ENCODE results near the gene APOM. TPM values are rescaled to one million over a fixed set of nuclear protein-coding genes. Genes with fewer than 3 reads are reported as not detected.

The APOM gene
- total RNA-seq, 8 experiments from 2014 or later = 2.3 to 6.8 (median 5.3) TPM

DNA sequence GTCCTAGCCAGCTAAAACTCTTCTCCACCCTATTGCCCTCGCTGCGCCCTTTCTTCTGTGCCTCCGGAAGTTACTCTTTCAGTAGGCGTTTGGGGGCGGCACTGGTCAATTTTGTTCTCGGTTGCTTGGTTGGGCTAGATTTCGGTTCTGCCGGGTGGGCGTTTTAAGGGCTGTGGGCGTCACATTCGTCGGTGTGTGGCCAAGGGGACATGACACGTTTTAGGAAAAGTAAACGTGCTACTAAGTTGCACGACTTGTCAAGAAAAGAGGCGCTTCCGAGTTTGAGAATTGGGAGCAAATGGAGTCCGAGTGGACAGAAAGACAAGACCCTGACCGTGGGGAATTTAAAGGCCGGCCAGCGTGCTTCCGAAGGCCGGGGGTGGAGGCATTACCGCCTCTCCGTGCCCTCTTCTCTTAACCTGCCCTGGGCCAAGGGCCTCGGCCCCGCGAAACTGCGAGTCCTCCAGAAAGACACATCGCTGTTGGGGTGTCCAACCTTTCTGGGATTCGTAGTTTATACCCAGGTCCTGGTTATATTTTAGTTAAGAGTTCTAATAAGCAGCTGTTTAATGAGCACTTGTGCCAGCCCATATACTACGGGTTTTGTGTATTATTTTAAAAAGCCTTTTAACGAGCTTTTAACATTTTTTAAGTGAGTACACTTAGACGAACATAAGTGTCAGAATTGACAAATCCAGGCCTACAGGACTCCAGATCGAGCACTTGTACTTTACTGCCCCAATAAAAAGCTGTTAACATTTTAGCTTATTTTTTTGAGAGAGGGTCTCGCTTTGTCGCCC, 2.6 kb upstream of the APOM start:
- in situ Hi-C loops (cut with MboI; ENCODE audit: low pct_unique_long_range_greater_than_20kb in 2 of 9, low sequenced_read_pairs in 9 of 9, unreplicated experiment in 9 of 9) = loop anchor here in 1 of 9 experiments (25.0 kb wide), 1 partner anchor 184 kb away; the partner anchor contains the start of gene HSPA1B
- peak; percentile 49 to 75 (median 60) for ATAC-seq (replicated peaks in 6 of 8)
- peaks cover 18 to 20% of the 10 kb centered on the region in 2 donors for H3K4me1 ChIP-seq (replicated peaks in 1 of 2)
- WGBS, 10 experiments = 2 to 45% (median 16%) methylated on average over 2 to 17 of the region's 37 CpGs
- peak overlapping the region; percentile 64 to 89 (median 78) for H3K4me3 ChIP-seq
- H3K27ac ChIP-seq = peak overlapping the region; percentile 99

- in situ Hi-C loops (cut with MboI; ENCODE audit: low pct_unique_long_range_greater_than_20kb in 2 of 9, low sequenced_read_pairs in 9 of 9, unreplicated experiment in 9 of 9) = loop anchor here in 1 of 9 experiments (25.0 kb wide), 1 partner anchor 183 kb away; the partner anchor contains the start of gene HSPA1B
- ATAC-seq (replicated peaks in 6 of 8) = no peak
- WGBS, 10 experiments = 87 to 100% (median 96%) methylated on average over 2 to 8 of the region's 8 CpGs
- Histone ChIP-seq H3K27ac (no peak overlapping the region), H3K4me3 (no peak overlapping the region), H3K4me1 (replicated peaks in 1 of 2) (peaks cover 34 to 36% of the 10 kb centered on the region in 2 donors)
Observed at GRCh38 chr6:31654574-31655348, 933 bp upstream of the APOM start.

- H3K4me3 ChIP-seq = peak overlapping the region in 1 of 5 donors; percentile 5
- in situ Hi-C loops (cut with MboI; ENCODE audit: low pct_unique_long_range_greater_than_20kb in 2 of 9, low sequenced_read_pairs in 9 of 9, unreplicated experiment in 9 of 9) = loop anchor here in 1 of 9 experiments (25.0 kb wide), 1 partner anchor 180 kb away; the partner anchor contains the start of gene HSPA1B
- 0 to 100% (median 64%) methylated on average over 1 to 5 of the region's 6 CpGs; no CpG with 5 or more reads in 4 of the 10 experiments for WGBS, 10 experiments
- ATAC-seq (replicated peaks in 6 of 8) = no peak
- H3K27ac ChIP-seq = no peak overlapping the region
- peaks cover 25 to 27% of the 10 kb centered on the region in 2 donors for H3K4me1 ChIP-seq (replicated peaks in 1 of 2)
Observed at GRCh38 chr6:31657406-31658157, 1.9 kb downstream of the APOM start.

DNA sequence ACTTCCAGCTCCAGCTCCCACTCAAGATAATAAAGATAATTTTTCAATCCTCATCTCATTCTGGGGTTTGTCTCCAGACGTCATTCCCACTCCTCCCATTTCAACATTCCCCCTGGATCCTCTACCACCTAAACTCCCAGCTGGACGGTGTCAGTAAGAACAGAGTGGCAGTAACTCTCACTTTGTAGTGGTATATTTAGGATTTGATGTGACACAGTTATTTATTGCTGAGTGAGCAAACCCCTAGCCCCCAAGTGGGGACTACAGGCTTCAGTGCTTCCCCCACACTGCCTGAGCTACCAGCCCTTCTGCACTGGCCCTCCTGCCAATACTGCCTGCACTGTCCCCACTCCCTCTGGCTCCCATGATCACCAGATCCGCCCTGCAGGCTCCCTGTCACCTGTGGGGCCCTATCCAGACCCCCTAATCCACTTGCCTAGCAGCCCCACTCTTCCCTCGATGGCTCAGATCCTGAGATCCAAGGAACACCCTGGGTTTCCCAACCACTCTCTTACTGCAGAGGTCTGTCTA, 2.5 kb downstream of the APOM start:
- peaks cover 27 to 28% of the 10 kb centered on the region in 2 donors for H3K4me1 ChIP-seq (replicated peaks in 1 of 2)
- peak overlapping the region in 1 of 5 donors; percentile 5 for H3K4me3 ChIP-seq
- no peak overlapping the region for H3K27ac ChIP-seq
- ATAC-seq (replicated peaks in 6 of 8) = no peak
- WGBS, 10 experiments = 40 to 100% (median 83%) methylated on average over 1 to 3 of the region's 4 CpGs; no CpG with 5 or more reads in 1 of the 10 experiments
- in situ Hi-C loops (cut with MboI; ENCODE audit: low pct_unique_long_range_greater_than_20kb in 2 of 9, low sequenced_read_pairs in 9 of 9, unreplicated experiment in 9 of 9) = loop anchor here in 1 of 9 experiments (25.0 kb wide), 1 partner anchor 179 kb away; the partner anchor contains the start of gene HSPA1B

GRCh38 chr6:31658983-31659648, 3.4 kb downstream of the APOM start:
- no peak for ATAC-seq (replicated peaks in 6 of 8)
- H3K4me1 ChIP-seq (replicated peaks in 1 of 2) = peaks cover 29 to 31% of the 10 kb centered on the region in 2 donors
- H3K27ac ChIP-seq = peak overlapping the region in 1 of 2 donors; percentile 79
- H3K4me3 ChIP-seq = peak overlapping the region; percentile 48 to 74 (median 57)
- 90 to 91% methylated on average over 2 to 6 of the region's 13 CpGs; no CpG with 5 or more reads in 8 of the 10 experiments for WGBS, 10 experiments
- in situ Hi-C loops (cut with MboI; ENCODE audit: low pct_unique_long_range_greater_than_20kb in 2 of 9, low sequenced_read_pairs in 9 of 9, unreplicated experiment in 9 of 9) = loop anchor here in 1 of 9 experiments (25.0 kb wide), 1 partner anchor 178 kb away; the partner anchor contains the start of gene HSPA1B

DNA sequence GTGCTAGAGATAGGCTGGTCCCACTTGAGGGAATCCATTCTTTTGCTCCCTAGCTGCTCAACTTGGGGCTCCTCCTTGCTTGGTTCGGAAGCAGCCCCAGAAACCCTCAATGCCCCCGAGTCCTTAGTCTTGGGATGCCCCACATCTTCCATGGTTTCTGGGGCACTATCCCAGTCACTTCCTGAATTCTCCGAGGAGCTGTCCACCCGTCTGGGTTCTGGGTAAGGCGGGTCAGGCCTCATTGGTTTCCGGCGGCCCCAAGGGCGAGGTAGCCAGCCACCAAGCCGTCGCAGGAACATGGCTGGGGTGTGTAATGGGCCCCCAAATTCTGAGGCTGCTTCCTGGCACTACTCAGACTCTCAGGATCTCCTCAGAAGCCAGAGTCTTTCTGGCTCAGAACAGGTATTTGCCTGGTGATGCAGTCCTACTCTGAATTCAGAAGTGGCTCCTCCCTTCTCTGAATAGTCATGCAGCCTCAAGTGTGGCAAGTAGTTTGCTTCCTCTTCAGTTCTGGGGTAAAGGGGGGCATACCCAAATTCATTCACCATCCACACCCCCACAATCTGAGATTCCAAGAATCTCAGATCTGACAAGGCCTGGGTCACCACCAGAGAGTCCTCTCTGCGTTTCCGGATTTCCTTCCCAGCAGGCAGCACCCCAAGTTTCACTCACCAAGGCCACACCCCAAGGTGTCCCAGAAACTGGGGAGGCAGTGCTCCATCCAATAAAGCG, 4.1 kb downstream of the APOM start:
- peak in 3 of 8 experiments; percentile 9 to 10 (median 10) for ATAC-seq (replicated peaks in 6 of 8)
- peak overlapping the region; percentile 68 to 79 for H3K27ac ChIP-seq
- peaks cover 29 to 31% of the 10 kb centered on the region in 2 donors for H3K4me1 ChIP-seq (replicated peaks in 1 of 2)
- in situ Hi-C loops (cut with MboI; ENCODE audit: low pct_unique_long_range_greater_than_20kb in 2 of 9, low sequenced_read_pairs in 9 of 9, unreplicated experiment in 9 of 9) = loop anchor here in 1 of 9 experiments (25.0 kb wide), 1 partner anchor 177 kb away; the partner anchor contains the start of gene HSPA1B
- 0 to 53% (median 27%) methylated on average over 1 to 9 of the region's 13 CpGs; no CpG with 5 or more reads in 3 of the 10 experiments for WGBS, 10 experiments
- peak overlapping the region; percentile 48 to 74 (median 57) for H3K4me3 ChIP-seq

- H3K4me3 ChIP-seq = peak within 1 kb of the TSS; percentile 48 to 74 (median 57)
- peaks cover 29 to 31% of the 10 kb centered on the region in 2 donors for H3K4me1 ChIP-seq (replicated peaks in 1 of 2)
- peak within 1 kb of the TSS; percentile 68 to 79 for H3K27ac ChIP-seq
- ATAC-seq (replicated peaks in 6 of 8) = peak; percentile 57 to 71 (median 68)
- 0 to 2% (median 0%) methylated on average over 1 to 17 of the region's 52 CpGs; no CpG with 5 or more reads in 3 of the 10 experiments for WGBS, 10 experiments
- in situ Hi-C loops (cut with MboI; ENCODE audit: low pct_unique_long_range_greater_than_20kb in 2 of 9, low sequenced_read_pairs in 9 of 9, unreplicated experiment in 9 of 9) = loop anchor here in 1 of 9 experiments (25.0 kb wide), 1 partner anchor 177 kb away; the partner anchor contains the start of gene HSPA1B
Observed at GRCh38 chr6:31660381-31661261, 4.9 kb downstream of the APOM start, which contains the start of gene C6orf47. C6orf47 (minus strand) TSS chr6:31660778; CDS start chr6:31659947, 831 bp downstream.

DNA sequence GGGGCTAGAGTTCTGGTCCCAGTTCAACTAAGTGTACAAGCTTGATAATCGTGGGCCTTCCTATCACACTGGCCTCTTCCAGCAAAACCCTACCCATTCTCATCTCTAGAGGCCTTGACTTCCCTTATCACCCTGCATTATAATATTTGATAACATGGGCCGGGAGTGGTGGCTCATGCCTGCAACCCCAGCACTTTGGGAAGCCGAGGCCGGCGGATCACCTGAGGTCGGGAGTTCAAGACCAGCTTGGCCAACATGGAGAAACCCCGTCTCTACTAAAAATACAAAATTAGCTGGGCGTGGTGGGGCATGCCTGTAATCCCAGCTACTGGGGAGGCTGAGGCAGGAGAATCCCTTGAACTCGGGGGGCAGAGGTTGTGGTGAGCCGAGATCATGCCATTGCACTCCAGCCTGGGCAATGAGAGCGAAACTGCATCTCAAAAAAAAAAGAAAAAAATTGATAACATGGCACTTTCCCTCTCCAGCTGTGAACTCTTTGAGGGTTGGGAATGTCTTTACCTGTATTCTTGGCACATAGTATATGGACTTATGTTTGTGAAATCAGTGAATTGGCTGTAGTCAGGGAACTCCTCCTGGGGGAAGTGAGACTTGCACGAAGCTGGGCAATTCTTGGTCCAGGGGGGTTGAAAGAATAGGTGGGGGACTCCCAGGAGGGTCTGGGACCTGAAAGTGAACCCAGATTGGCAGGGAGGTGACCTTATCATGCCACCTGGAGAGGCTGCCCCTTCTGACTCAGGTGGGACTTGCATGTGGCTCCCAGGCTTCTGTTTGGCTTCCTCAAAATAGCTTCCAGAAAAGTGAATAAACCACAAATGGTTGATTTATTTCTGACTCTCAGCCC, 5.8 kb downstream of the APOM start:
- 70 to 100% (median 87%) methylated on average over 2 to 8 of the region's 12 CpGs; no CpG with 5 or more reads in 3 of the 10 experiments for whole genome bisulfite sequencing, 10 experiments
- peak overlapping the region; percentile 48 to 74 (median 57) for H3K4me3 ChIP-seq
- peaks cover 29 to 32% of the 10 kb centered on the region in 2 donors for H3K4me1 ChIP-seq (replicated peaks in 1 of 2)
- ATAC-seq (replicated peaks in 6 of 8) = no peak
- in situ Hi-C loops (cut with MboI; ENCODE audit: low pct_unique_long_range_greater_than_20kb in 2 of 9, low sequenced_read_pairs in 9 of 9, unreplicated experiment in 9 of 9) = loop anchor here in 1 of 9 experiments (25.0 kb wide), 1 partner anchor 176 kb away; the partner anchor contains the start of gene HSPA1B
- H3K27ac ChIP-seq = peak overlapping the region in 1 of 2 donors; percentile 79

GRCh38 chr6:31662124-31662723, 6.5 kb downstream of the APOM start:
- H3K27ac ChIP-seq = no peak overlapping the region
- no peak for ATAC-seq (replicated peaks in 6 of 8)
- peaks cover 29 to 39% of the 10 kb centered on the region in 2 donors for H3K4me1 ChIP-seq (replicated peaks in 1 of 2)
- WGBS, 10 experiments = 73 to 100% (median 100%) methylated on average over 1 to 4 of the region's 12 CpGs; no CpG with 5 or more reads in 2 of the 10 experiments
- in situ Hi-C loops (cut with MboI; ENCODE audit: low pct_unique_long_range_greater_than_20kb in 2 of 9, low sequenced_read_pairs in 9 of 9, unreplicated experiment in 9 of 9) = loop anchor here in 1 of 9 experiments (25.0 kb wide), 1 partner anchor 175 kb away; the partner anchor contains the start of gene HSPA1B
- no peak overlapping the region for H3K4me3 ChIP-seq

All from motor neuron (in vitro differentiated cells).